Endothelial cell of umbilical vein (primary cell): ENCODE data around the gene FTO. TPM values are rescaled to one million over a fixed set of nuclear protein-coding genes. Genes with fewer than 3 reads are reported as not detected.

ENCODE experiments used
- BruUV-seq: library from RNA; stranded (reverse); fragments of 400-500 nt; replicated peaks from 2 replicates; lab custom pipeline; 2021; lab: Mats Ljungman, UMichigan
- CTCF ChIA-PET: fragments of 300-600, 350-600 bp; sonication (Branson Sonifier 250); formaldehyde crosslinking; loops from one replicate; lab custom pipeline; 2021; ENCODE audit warnings: antibody characterized with exemption, inconsistent platforms; lab: Charles Lee
- POLR2A ChIA-PET: fragments of 300-600, 350-600 bp; sonication (Branson Sonifier 250); formaldehyde crosslinking; loops from one replicate; lab custom pipeline; 2021; ENCODE audit warnings: antibody characterized with exemption, inconsistent platforms; lab: Charles Lee
- DNase-seq: peaks from one replicate; pipeline ENCODE4 v3.0.0-alpha.2; 2011; ENCODE audit warnings: low read depth, low spot score
- FAIRE-seq: peaks from 2 replicates; lab custom pipeline; 2011; peaks lifted over from hg19 to GRCh38; lab: Jason Lieb, UNC
- H2AFZ ChIP-seq: 2 replicates; pipeline ENCODE4 v1.6.0; 2012; ENCODE audit warnings: low read depth, low read length, control low read depth, inconsistent platforms
- H3K27ac ChIP-seq: 2 replicates; pipeline ENCODE4 v1.5.1; 2011; ENCODE audit warnings: low read depth, mild to moderate bottlenecking, control low read depth, low read length, moderate library complexity; ENCODE audit not compliant: insufficient read depth
- H3K27me3 ChIP-seq, 2 experiments: 2 replicates each; pipeline versions ENCODE4 v1.6.0 to v1.6.1; 2011; ENCODE audit warnings: low read length in 2 of 2, mixed read lengths in 1 of 2; ENCODE audit not compliant: control insufficient read depth in 2 of 2, insufficient read depth in 2 of 2
- H3K36me3 ChIP-seq, 2 experiments: 2 replicates in 1 of 2; 3 replicates in 1 of 2; pipeline ENCODE4 v1.5.1; 2011; ENCODE audit warnings: low read length in 2 of 2, mild to moderate bottlenecking in 1 of 2, moderate library complexity in 1 of 2; ENCODE audit not compliant: control insufficient read depth in 2 of 2, insufficient read depth in 2 of 2; ENCODE audit errors: extremely low read depth in 1 of 2
- H3K4me1 ChIP-seq: 3 replicates; pipeline ENCODE4 v1.5.1; 2011; ENCODE audit warnings: mild to moderate bottlenecking, low read length; ENCODE audit not compliant: control insufficient read depth, insufficient read depth; ENCODE audit errors: extremely low read depth
- H3K4me2 ChIP-seq: 2 replicates; pipeline ENCODE4 v1.6.1; 2011; ENCODE audit warnings: low read length, control low read depth, mixed read lengths; ENCODE audit not compliant: insufficient read depth
- H3K4me3 ChIP-seq, 3 experiments: fragments of 200-600 bp in 1 of 3; sonication (generic), shearing (Covaris generic) in 1 of 3; replicated peaks in 1 of 3; 2 replicates each; pipeline ENCODE4 v1.5.1; 2011 to 2016; ENCODE audit warnings: control low read depth in 3 of 3, low read length in 3 of 3, mild to moderate bottlenecking in 2 of 3, inconsistent platforms in 1 of 3, low read depth in 1 of 3, moderate library complexity in 1 of 3; ENCODE audit not compliant: insufficient read depth in 1 of 3
- H3K79me2 ChIP-seq: 2 replicates; pipeline ENCODE4 v1.6.0; 2012; ENCODE audit warnings: low read length, inconsistent platforms; ENCODE audit not compliant: control insufficient read depth, insufficient read depth
- H3K9ac ChIP-seq: replicated peaks from 2 replicates; pipeline ENCODE3; 2011; ENCODE audit warnings: low read length, control low read depth; ENCODE audit not compliant: insufficient read depth; ENCODE audit errors: extremely low read depth
- H3K9me1 ChIP-seq: replicated peaks from 3 replicates; pipeline ENCODE4 v1.6.0; 2011; ENCODE audit warnings: mild to moderate bottlenecking, low read length; ENCODE audit not compliant: control insufficient read depth, insufficient read depth; ENCODE audit errors: extremely low read depth
- H3K9me3 ChIP-seq: replicated peaks from 2 replicates; pipeline ENCODE4 v1.5.1; 2012; ENCODE audit warnings: low read length, inconsistent platforms; ENCODE audit not compliant: control insufficient read depth, insufficient read depth
- H4K20me1 ChIP-seq: replicated peaks from 2 replicates; pipeline ENCODE3; 2011; ENCODE audit warnings: mild to moderate bottlenecking, low read length; ENCODE audit not compliant: control insufficient read depth, insufficient read depth; ENCODE audit errors: extremely low read depth
- EZH2 ChIP-seq: IDR thresholded peaks from 2 replicates; pipeline ENCODE4 v1.6.1; 2012; ENCODE audit warnings: borderline replicate concordance, low read depth, mild to moderate bottlenecking, moderate library complexity, low read length, inconsistent platforms; ENCODE audit not compliant: severe bottlenecking
- FOS ChIP-seq: IDR thresholded peaks from 2 replicates; pipeline ENCODE4 v1.6.1; 2011; ENCODE audit warnings: mild to moderate bottlenecking, low read length, moderate library complexity, borderline replicate concordance; ENCODE audit not compliant: insufficient read depth
- GATA2 ChIP-seq: IDR thresholded peaks from 2 replicates; pipeline ENCODE4 v1.7.0; 2011; ENCODE audit warnings: low read depth, mild to moderate bottlenecking, moderate library complexity, mixed read lengths, low read length; ENCODE audit not compliant: insufficient read length, insufficient read depth
- JUN ChIP-seq: IDR thresholded peaks from 2 replicates; pipeline ENCODE4 v1.6.1; 2011; ENCODE audit warnings: borderline replicate concordance, low read depth; ENCODE audit not compliant: insufficient read length, insufficient read depth
- MAX ChIP-seq: IDR thresholded peaks from 2 replicates; pipeline ENCODE4 v1.6.1; 2011; ENCODE audit not compliant: insufficient read depth, insufficient read length
- MYC ChIP-seq: IDR thresholded peaks from one replicate; pipeline ENCODE4 v1.6.1; 2011; ENCODE audit warnings: mild to moderate bottlenecking, low read depth, low read length
- POLR2A ChIP-seq: IDR thresholded peaks from 2 replicates; pipeline ENCODE4 v1.6.1; 2012; ENCODE audit warnings: low read depth, mild to moderate bottlenecking, control low read depth, low read length
- POLR2AphosphoS5 ChIP-seq: IDR thresholded peaks from 2 replicates; pipeline ENCODE4 v1.6.1; 2012; ENCODE audit warnings: low read depth, mild to moderate bottlenecking, control low read depth, low read length, moderate library complexity; ENCODE audit not compliant: insufficient read depth
- dilution Hi-C: fragments of 300-500 bp; cut with MboI; formaldehyde crosslinking; loops from one replicate; pipeline ENCODE4 v1.15.0; 2019; ENCODE audit warnings: low sequenced_read_pairs; ENCODE audit not compliant: extremely low pct_ligation_motif_present
- intact Hi-C: fragments of 100-400 bp; cut with micrococcal nuclease; formaldehyde crosslinking; loops from one replicate; pipeline ENCODE4 v1.10.0; 2022
- polyA plus RNA-seq, 4 experiments: library from polyadenylated mRNA; depleted of rRNA in 3 of 4; stranded (reverse) in 3 of 4; unstranded in 1 of 4; fragments of >200 nt; gene quantifications; 2 replicates each; pipeline versions ENCODE4 v1.2.1 to v1.2.3, GENCODE V29; 2011 to 2012; ENCODE audit warnings: missing spikeins in 1 of 4
- total RNA-seq: library from RNA; stranded (reverse); gene quantifications from 2 replicates; pipeline ENCODE4 v1.2.3, GENCODE V29; 2021
- TF ChIP-seq, protein P1 (sequence below), 2 donors: IDR thresholded peaks; 1 replicate in 1 of 2; 2 replicates in 1 of 2; pipeline ENCODE4 v1.5.1; 2011; ENCODE audit warnings: low read length in 2 of 2, mild to moderate bottlenecking in 2 of 2, moderate library complexity in 2 of 2, control low read depth in 1 of 2, inconsistent platforms in 1 of 2, low read depth in 1 of 2; ENCODE audit not compliant: insufficient read depth in 1 of 2; ENCODE audit errors: extremely low read depth in 1 of 2

FTO gene
- total and polyA plus RNA-seq, 2 donors (not counting 3 experiments of a cell fraction or from before 2014, with no cell fraction given), result 48.6 to 87.1 TPM

DNA sequence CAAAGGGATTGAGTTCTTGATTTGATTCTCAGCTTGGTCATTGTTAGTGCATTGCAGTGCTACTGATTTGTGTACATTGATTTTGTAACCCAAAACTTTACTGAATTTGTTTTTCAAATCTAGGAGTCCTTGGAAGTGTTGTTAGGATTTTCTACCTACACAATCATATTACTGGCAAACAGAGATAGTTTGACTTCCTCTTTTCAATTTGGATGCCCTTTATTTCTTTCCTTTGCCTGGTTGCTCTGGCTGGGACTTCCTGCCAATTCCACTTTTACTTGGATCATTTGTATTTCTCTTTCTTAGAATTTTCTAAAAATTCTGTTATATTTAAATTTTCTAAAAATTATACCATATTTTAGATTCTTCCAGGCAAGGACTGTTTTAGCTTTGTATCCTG, 151.1 kb downstream of the FTO start:
- dilution Hi-C loops (no loop called here), intact Hi-C loops (no loop called here)
- H3K9me3 ChIP-seq, result no peaks in the 10 kb centered on the region
- TF ChIP-seq POLR2A, result no peak
- TF ChIP-seq, protein P1, sequence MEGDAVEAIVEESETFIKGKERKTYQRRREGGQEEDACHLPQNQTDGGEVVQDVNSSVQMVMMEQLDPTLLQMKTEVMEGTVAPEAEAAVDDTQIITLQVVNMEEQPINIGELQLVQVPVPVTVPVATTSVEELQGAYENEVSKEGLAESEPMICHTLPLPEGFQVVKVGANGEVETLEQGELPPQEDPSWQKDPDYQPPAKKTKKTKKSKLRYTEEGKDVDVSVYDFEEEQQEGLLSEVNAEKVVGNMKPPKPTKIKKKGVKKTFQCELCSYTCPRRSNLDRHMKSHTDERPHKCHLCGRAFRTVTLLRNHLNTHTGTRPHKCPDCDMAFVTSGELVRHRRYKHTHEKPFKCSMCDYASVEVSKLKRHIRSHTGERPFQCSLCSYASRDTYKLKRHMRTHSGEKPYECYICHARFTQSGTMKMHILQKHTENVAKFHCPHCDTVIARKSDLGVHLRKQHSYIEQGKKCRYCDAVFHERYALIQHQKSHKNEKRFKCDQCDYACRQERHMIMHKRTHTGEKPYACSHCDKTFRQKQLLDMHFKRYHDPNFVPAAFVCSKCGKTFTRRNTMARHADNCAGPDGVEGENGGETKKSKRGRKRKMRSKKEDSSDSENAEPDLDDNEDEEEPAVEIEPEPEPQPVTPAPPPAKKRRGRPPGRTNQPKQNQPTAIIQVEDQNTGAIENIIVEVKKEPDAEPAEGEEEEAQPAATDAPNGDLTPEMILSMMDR (IDR thresholded peaks at IDR 0.05; ENCODE audit: extremely low read depth in 1 of 2, insufficient read depth in 1 of 2, low read depth in 1 of 2, low read length in 2 of 2), result no peak
- TF ChIP-seq MAX, result no peak
- no peak for TF ChIP-seq JUN
- TF ChIP-seq FOS, result no peak
- TF ChIP-seq GATA2, result no peak
- TF ChIP-seq MYC, result no peak
- no peak for TF ChIP-seq POLR2AphosphoS5
- no peak for TF ChIP-seq EZH2
- H3K4me3 ChIP-seq, result no peak overlapping the region
- no peaks in the 10 kb centered on the region for H3K4me1 ChIP-seq
- no peak overlapping the region for H3K9ac ChIP-seq
- no peaks in the 10 kb centered on the region for H4K20me1 ChIP-seq
- ChIA-PET CTCF (no interaction called here), POLR2A (no interaction called here)
- H3K9me1 ChIP-seq, result no peaks in the 10 kb centered on the region
- no peaks in the 10 kb centered on the region for H3K36me3 ChIP-seq
- DNase-seq (no peak), FAIRE-seq (no peak)
- no peaks in the 10 kb centered on the region for H3K27me3 ChIP-seq
- H3K79me2 ChIP-seq, result no peaks in the 10 kb centered on the region
- H2AFZ ChIP-seq, result no peak overlapping the region
- H3K27ac ChIP-seq, result no peak overlapping the region
- BruUV-seq, result no TSS peak
- no peak overlapping the region for H3K4me2 ChIP-seq
